ENCODE measurements around the gene DPP6. TPM values are rescaled to one million over a fixed set of nuclear protein-coding genes. Genes with fewer than 3 reads are reported as not detected.
A peak's percentile ranks its signal among the peaks of the same experiment; 100 is the strongest.
"Not testable (repeated sequence)": the region's sequence is repeated elsewhere in the genome, so short reads cannot be mapped to it uniquely, and the experiment has no call there.

The DPP6 gene
- total RNA-seq, 4 donors from 2014 or later = 13.4 to 33.2 (median 26.8) TPM

GRCh38 chr7:154928136-154929005 is 876.2 kb downstream of the DPP6 start:
- Histone ChIP-seq H3K27me3 (no peaks in the 10 kb centered on the region), H3K27ac (replicated peaks in 1 of 4) (peak overlapping the region; percentile 86 to 91 (median 88)), H3K4me3 (peak overlapping the region; percentile 57 to 68 (median 67)), H3K4me1 (peaks cover 6 to 20% (median 17%) of the 10 kb centered on the region in 4 donors), H3K36me3 (no peaks in the 10 kb centered on the region), H3K9me3 (no peaks in the 10 kb centered on the region)
- intact Hi-C loops (cut with DNase I) = loop anchor here (2.0 to 10.0 kb wide), 3 partner anchors 72 to 836 kb away; partner anchors contain the start of gene INSIG1
- WGBS = 3% methylated on average over 11 of the region's 17 CpGs
- no peak for TF ChIP-seq POLR2A (IDR thresholded peaks at IDR 0.05; ENCODE audit: low read depth)
- TF ChIP-seq CTCF (IDR thresholded peaks at IDR 0.05) = peak in 1 of 3 experiments; percentile 3
- peak in 1 of 2 donors; percentile 25 for TF ChIP-seq POLR2AphosphoS5 (IDR thresholded peaks at IDR 0.05)
- no peak for TF ChIP-seq EP300 (IDR thresholded peaks at IDR 0.05)
- DNase-seq (ENCODE audit: extremely low spot score) = no peak

- H3K36me3 ChIP-seq = peaks cover 0 to 3% (median 0%) of the 10 kb centered on the region in 4 donors
- H3K27me3 ChIP-seq = no peaks in the 10 kb centered on the region
- peaks cover 6 to 20% (median 17%) of the 10 kb centered on the region in 4 donors for H3K4me1 ChIP-seq
- 82% methylated on average over 7 of the region's 9 CpGs for WGBS
- no peak for DNase-seq (ENCODE audit: extremely low spot score)
- intact Hi-C loops (cut with DNase I) = loop anchor here (2.0 to 10.0 kb wide), 3 partner anchors 72 to 836 kb away; partner anchors contain the start of gene INSIG1
- H3K4me3 ChIP-seq = peak overlapping the region; percentile 57 to 68 (median 67)
- TF ChIP-seq POLR2A (IDR thresholded peaks at IDR 0.05; ENCODE audit: low read depth) = no peak
- no peak for TF ChIP-seq CTCF (IDR thresholded peaks at IDR 0.05)
- no peak for TF ChIP-seq POLR2AphosphoS5 (IDR thresholded peaks at IDR 0.05)
- TF ChIP-seq EP300 (IDR thresholded peaks at IDR 0.05) = no peak
- peak overlapping the region; percentile 86 to 91 (median 88) for H3K27ac ChIP-seq (replicated peaks in 1 of 4)
- no peaks in the 10 kb centered on the region for H3K9me3 ChIP-seq
These were observed 877.0 kb downstream of the DPP6 start for GRCh38 chr7:154929006-154929726.

- 94% methylated on average over 2 of the region's 2 CpGs for WGBS
- no peak for DNase-seq (ENCODE audit: extremely low spot score)
- Histone ChIP-seq H3K4me1 (peaks cover 6 to 20% (median 17%) of the 10 kb centered on the region in 4 donors), H3K4me3 (no peak overlapping the region), H3K27me3 (no peaks in the 10 kb centered on the region), H3K36me3 (peaks cover 0 to 7% (median 0%) of the 10 kb centered on the region in 4 donors), H3K9me3 (no peaks in the 10 kb centered on the region), H3K27ac (replicated peaks in 1 of 4) (no peak overlapping the region)
- TF ChIP-seq CTCF (IDR thresholded peaks at IDR 0.05) = no peak
- no peak for TF ChIP-seq POLR2A (IDR thresholded peaks at IDR 0.05; ENCODE audit: low read depth)
- TF ChIP-seq EP300 (IDR thresholded peaks at IDR 0.05) = no peak
- TF ChIP-seq POLR2AphosphoS5 (IDR thresholded peaks at IDR 0.05) = no peak
- intact Hi-C loops (cut with DNase I) = no loop called here
These were observed 879.7 kb downstream of the DPP6 start for GRCh38 chr7:154931906-154932305.

- H3K27me3 ChIP-seq; H3K36me3 ChIP-seq; H3K27ac ChIP-seq (replicated peaks in 1 of 4); H3K4me3 ChIP-seq; DNase-seq (ENCODE audit: extremely low spot score); H3K9me3 ChIP-seq; intact Hi-C loops (cut with DNase I): not testable (repeated sequence)
- over 99% methylated on average over 4 of the region's 5 CpGs for WGBS
- peaks cover under 1 to 12% (median 10%) of the 10 kb centered on the region in 4 donors for H3K4me1 ChIP-seq
These were observed 882.3 kb downstream of the DPP6 start for GRCh38 chr7:154934353-154934952.
